ENCODE results near the gene UBAP1.
"Not testable (repeated sequence)": the region's sequence is repeated elsewhere in the genome, so short reads cannot be mapped to it uniquely, and the experiment has no call there.

Gene UBAP1

GRCh38 chr9:34259315-34259714, 80.5 kb downstream of the UBAP1 start:
- no peak for DNase-seq (ENCODE audit: low read depth in 2 of 2)

GRCh38 chr9:34262971-34263370, 84.1 kb downstream of the UBAP1 start:
- DNase-seq (ENCODE audit: low read depth in 2 of 2) = no peak

- no peak for DNase-seq (ENCODE audit: low read depth in 2 of 2)
These were observed 88.8 kb downstream of the UBAP1 start for GRCh38 chr9:34267660-34268059.

GRCh38 chr9:34271265-34272006, 92.6 kb downstream of the UBAP1 start:
- DNase-seq (ENCODE audit: low read depth in 2 of 2) = no peak

- no peak for DNase-seq (ENCODE audit: low read depth in 2 of 2)
These were observed 93.3 kb downstream of the UBAP1 start for GRCh38 chr9:34272101-34272541.

- DNase-seq (ENCODE audit: low read depth in 2 of 2) = not testable (repeated sequence)
These were observed 94.7 kb downstream of the UBAP1 start for GRCh38 chr9:34273588-34273987.

- DNase-seq (ENCODE audit: low read depth in 2 of 2) = no peak
These were observed 97.0 kb downstream of the UBAP1 start for GRCh38 chr9:34275811-34276210.

GRCh38 chr9:34276772-34277171, 97.9 kb downstream of the UBAP1 start:
- DNase-seq (ENCODE audit: low read depth in 2 of 2) = no peak

GRCh38 chr9:34279411-34279810, 100.6 kb downstream of the UBAP1 start:
- no peak for DNase-seq (ENCODE audit: low read depth in 2 of 2)

- DNase-seq (ENCODE audit: low read depth in 2 of 2) = no peak
These were observed 103.3 kb downstream of the UBAP1 start for GRCh38 chr9:34282096-34282495.

- DNase-seq (ENCODE audit: low read depth in 2 of 2) = no peak
These were observed 110.3 kb downstream of the UBAP1 start for GRCh38 chr9:34289159-34289558.

GRCh38 chr9:34291023-34291422, 112.2 kb downstream of the UBAP1 start:
- DNase-seq (ENCODE audit: low read depth in 2 of 2) = no peak

GRCh38 chr9:34291423-34291822, 112.6 kb downstream of the UBAP1 start:
- DNase-seq (ENCODE audit: low read depth in 2 of 2) = no peak

GRCh38 chr9:34292552-34292951, 113.7 kb downstream of the UBAP1 start:
- DNase-seq (ENCODE audit: low read depth in 2 of 2) = no peak

- DNase-seq (ENCODE audit: low read depth in 2 of 2) = not testable (repeated sequence)
These were observed 122.2 kb downstream of the UBAP1 start for GRCh38 chr9:34301064-34301463.
